SK-N-SH (cell line): ENCODE results near the gene GABRG3. TPM values are rescaled to one million over a fixed set of nuclear protein-coding genes. Genes with fewer than 3 reads are reported as not detected.

Experiments used
- CTCF ChIA-PET: fragments of 300-600, 350-600 bp; formaldehyde crosslinking; extraction: SDS; loops from one replicate; lab custom pipeline; 2021; lab: Yijun Ruan, JAX
- POLR2A ChIA-PET: fragments of 350-600 bp; sonication (Branson Sonifier 250); formaldehyde crosslinking; extraction: SDS; loops from one replicate; lab custom pipeline; 2020; ENCODE audit warnings: antibody characterized with exemption, inconsistent platforms; lab: Yijun Ruan, JAX
- DNase-seq: peaks from one replicate; pipeline ENCODE4 v3.0.0; 2012
- H2AFZ ChIP-seq: fragments of 200-600 bp; sonication (generic); 2 replicates; pipeline ENCODE4 v1.8.1; 2016; ENCODE audit warnings: antibody characterized with exemption, mild to moderate bottlenecking, low read depth
- H3F3A ChIP-seq: fragments of 200-600 bp; sonication (generic); replicated peaks from 2 replicates; pipeline ENCODE3; 2016; ENCODE audit warnings: antibody characterized with exemption, mild to moderate bottlenecking; ENCODE audit not compliant: insufficient read depth
- H3K27ac ChIP-seq, 2 experiments: fragments of 200-500 bp in 1 of 2; fragments of 200-600 bp in 1 of 2; sonication (Bioruptor generic) in 1 of 2; sonication (generic), shearing (Covaris generic) in 1 of 2; 2 replicates each; pipeline versions ENCODE4 v1.5.1 to v1.6.1; 2014 to 2016; ENCODE audit warnings: low read depth in 2 of 2, inconsistent platforms in 1 of 2, low read length in 1 of 2, mild to moderate bottlenecking in 1 of 2, mixed read lengths in 1 of 2
- H3K27me3 ChIP-seq: fragments of 200-600 bp; sonication (generic), shearing (Covaris generic); 2 replicates; pipeline ENCODE4 v1.6.1; 2016; ENCODE audit warnings: mixed run types; ENCODE audit not compliant: insufficient read depth
- H3K36me3 ChIP-seq, 2 experiments: fragments of 200-500 bp in 1 of 2; fragments of 200-600 bp in 1 of 2; sonication (Bioruptor generic) in 1 of 2; sonication (generic) in 1 of 2; replicated peaks in 1 of 2; 2 replicates each; pipeline versions ENCODE3 to v1.5.1; 2014 to 2016; ENCODE audit warnings: low read length in 1 of 2, mild to moderate bottlenecking in 1 of 2; ENCODE audit not compliant: insufficient read depth in 2 of 2, control insufficient read depth in 1 of 2
- H3K4me1 ChIP-seq, 2 experiments: fragments of 200-500 bp in 1 of 2; fragments of 200-600 bp in 1 of 2; sonication (Bioruptor generic) in 1 of 2; sonication (generic), shearing (Covaris generic) in 1 of 2; 2 replicates each; pipeline versions ENCODE4 v1.5.1 to v1.6.1; 2014 to 2016; ENCODE audit warnings: low read depth in 1 of 2, low read length in 1 of 2, mixed run types in 1 of 2; ENCODE audit not compliant: insufficient read depth in 2 of 2, control insufficient read depth in 1 of 2
- H3K4me2 ChIP-seq: fragments of 200-600 bp; sonication (generic), shearing (Covaris generic); 2 replicates; pipeline ENCODE4 v1.6.1; 2017; ENCODE audit warnings: mixed run types
- H3K4me3 ChIP-seq, 2 experiments: fragments of 200-500 bp in 1 of 2; fragments of 200-600 bp in 1 of 2; sonication (Bioruptor generic) in 1 of 2; sonication (generic), shearing (Covaris generic) in 1 of 2; 2 replicates each; pipeline versions ENCODE4 v1.5.1 to v1.8.1; 2014 to 2016; ENCODE audit warnings: low read depth in 2 of 2, inconsistent platforms in 1 of 2, low read length in 1 of 2, mild to moderate bottlenecking in 1 of 2, mixed read lengths in 1 of 2, moderate library complexity in 1 of 2
- H3K79me2 ChIP-seq: fragments of 200-600 bp; sonication (generic); 2 replicates; pipeline ENCODE4 v1.8.1; 2017; ENCODE audit warnings: mild to moderate bottlenecking; ENCODE audit not compliant: insufficient read depth
- H3K9ac ChIP-seq: fragments of 200-600 bp; sonication (generic); 2 replicates; pipeline ENCODE4 v1.6.1; 2017; ENCODE audit warnings: mixed run types
- H3K9me2 ChIP-seq: fragments of 200-600 bp; sonication (generic); 2 replicates; pipeline ENCODE4 v1.6.1; 2017; ENCODE audit warnings: mixed run types
- H3K9me3 ChIP-seq: fragments of 200-600 bp; sonication (generic); 2 replicates; pipeline ENCODE4 v1.6.1; 2017; ENCODE audit warnings: mixed run types, mild to moderate bottlenecking, moderate library complexity
- H4K20me1 ChIP-seq: fragments of 200-600 bp; sonication (generic); 2 replicates; pipeline ENCODE4 v1.6.1; 2017; ENCODE audit warnings: mild to moderate bottlenecking, mixed run types; ENCODE audit not compliant: insufficient read depth
- CHD2 ChIP-seq: fragments of 150-350 bp; IDR thresholded peaks from 2 replicates; pipeline ENCODE4 v1.6.1; 2018; ENCODE audit warnings: low read length; ENCODE audit not compliant: partially characterized antibody
- ELF1 ChIP-seq: IDR thresholded peaks from 2 replicates; pipeline ENCODE4 v1.4.0; 2012
- EZH2phosphoT487 ChIP-seq: fragments of 200-600 bp; sonication (generic); IDR thresholded peaks from 2 replicates; pipeline ENCODE4 v1.6.1; 2017; ENCODE audit warnings: low read depth, mixed run types, mild to moderate bottlenecking, antibody characterized with exemption, moderate library complexity, borderline replicate concordance
- FOSL2 ChIP-seq: IDR thresholded peaks from 2 replicates; pipeline ENCODE4 v1.4.0; 2012; ENCODE audit warnings: low read depth, mild to moderate bottlenecking, moderate library complexity, borderline replicate concordance
- FOXJ3 ChIP-seq: sonication (generic); formaldehyde crosslinking; IDR thresholded peaks from 2 replicates; pipeline ENCODE4 v1.5.1; 2020; ENCODE audit warnings: mild to moderate bottlenecking, missing genetic modification reagents
- FOXM1 ChIP-seq: IDR thresholded peaks from 2 replicates; pipeline ENCODE4 v1.4.0; 2012; ENCODE audit warnings: low read depth, mild to moderate bottlenecking
- GABPA ChIP-seq: IDR thresholded peaks from 2 replicates; pipeline ENCODE4 v1.4.0; 2012; ENCODE audit warnings: low read depth, mild to moderate bottlenecking
- JUND ChIP-seq: IDR thresholded peaks from 2 replicates; pipeline ENCODE4 v1.4.0; 2012
- POLR2AphosphoS5 ChIP-seq: IDR thresholded peaks from 2 replicates; pipeline ENCODE4 v1.6.1; 2012; ENCODE audit warnings: low read depth, low read length
- RAD21 ChIP-seq: IDR thresholded peaks from 2 replicates; pipeline ENCODE4 v1.6.1; 2012; ENCODE audit warnings: mild to moderate bottlenecking, low read length
- RCOR1 ChIP-seq: fragments of 150-350 bp; IDR thresholded peaks from 2 replicates; pipeline ENCODE4 v1.6.1; 2017; ENCODE audit warnings: antibody characterized with exemption, low read length
- RFX5 ChIP-seq: IDR thresholded peaks from 2 replicates; pipeline ENCODE4 v1.6.1; 2012; ENCODE audit warnings: mild to moderate bottlenecking, improper control_type of control experiment, low read length
- RXRA ChIP-seq: IDR thresholded peaks from 2 replicates; pipeline ENCODE4 v1.4.0; 2012; ENCODE audit warnings: low read depth, mild to moderate bottlenecking, borderline replicate concordance
- TEAD4 ChIP-seq: IDR thresholded peaks from 2 replicates; pipeline ENCODE4 v1.4.0; 2012; ENCODE audit warnings: mild to moderate bottlenecking, borderline replicate concordance; ENCODE audit not compliant: insufficient read depth
- WGBS: methylation state at CpG from one replicate; pipeline ENCODE4 v1.1.6; 2017; ENCODE audit warnings: low lambda C conversion rate; 5-methylcytosine and 5-hydroxymethylcytosine counted together
- polyA plus RNA-seq, 3 experiments: library from polyadenylated mRNA; depleted of rRNA; stranded (reverse); fragments of >200 nt; gene quantifications; 2 replicates each; pipeline ENCODE4 v1.2.3, GENCODE V29; 2012
- TF ChIP-seq, protein P1 (sequence below): IDR thresholded peaks from 2 replicates; pipeline ENCODE4 v1.6.1; 2012; ENCODE audit warnings: mild to moderate bottlenecking, low read depth, low read length, moderate library complexity
- TF ChIP-seq, protein P2 (sequence below): IDR thresholded peaks from 2 replicates; pipeline ENCODE4 v1.4.0; 2012; ENCODE audit warnings: low read depth, borderline replicate concordance
- TF ChIP-seq, protein P3 (sequence below): IDR thresholded peaks from 2 replicates; pipeline ENCODE4; 2012
- TF ChIP-seq, protein P4 (sequence below): fragments of 150-350 bp; IDR thresholded peaks from 2 replicates; pipeline ENCODE4 v1.6.1; 2016; ENCODE audit warnings: mild to moderate bottlenecking, low read depth, low read length

Gene GABRG3
- polyA plus RNA-seq, 1 of the 3 experiments (the other 2 are of a cell fraction): not detected

DNA sequence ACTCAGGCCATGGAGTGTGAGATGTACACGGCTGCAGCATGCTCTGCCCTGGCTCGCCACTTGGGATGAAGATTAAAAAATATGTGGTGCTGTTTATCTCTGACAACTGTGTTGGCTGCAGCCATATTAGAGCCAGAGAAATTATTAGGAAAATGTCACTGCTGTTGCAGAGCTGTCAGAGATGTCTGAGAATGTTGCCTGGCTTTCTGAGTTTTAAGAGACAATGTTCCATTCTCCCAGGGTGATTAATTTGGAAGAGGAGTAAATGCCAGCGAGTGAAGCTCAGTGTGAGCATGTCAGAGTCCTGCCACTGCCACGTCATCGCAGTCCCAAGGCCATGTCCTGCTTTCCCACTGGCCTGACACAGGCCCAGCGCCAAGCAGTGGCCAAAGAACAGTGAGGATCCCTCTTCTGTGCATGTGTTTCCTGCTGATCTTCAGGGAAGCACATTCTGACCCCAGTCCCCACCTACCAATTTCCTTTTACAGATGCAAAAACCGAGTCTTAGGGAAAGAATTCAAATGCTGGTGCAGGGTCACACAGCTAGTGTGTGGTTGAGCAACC, 370.9 kb downstream of the GABRG3 start:
- H3K36me3 ChIP-seq: no peaks in the 10 kb centered on the region
- POLR2A ChIA-PET: no interaction called here
- TF ChIP-seq CHD2 (no peak), RAD21 (no peak), FOXM1 (no peak), FOSL2 (no peak), FOXJ3 (CRISPR knock-in tag) (no peak), JUND (no peak), TEAD4 (no peak), GABPA (no peak), RCOR1 (no peak), EZH2phosphoT487 (no peak), RXRA (no peak), ELF1 (no peak), RFX5 (no peak), POLR2AphosphoS5 (no peak)
- TF ChIP-seq, protein P1, sequence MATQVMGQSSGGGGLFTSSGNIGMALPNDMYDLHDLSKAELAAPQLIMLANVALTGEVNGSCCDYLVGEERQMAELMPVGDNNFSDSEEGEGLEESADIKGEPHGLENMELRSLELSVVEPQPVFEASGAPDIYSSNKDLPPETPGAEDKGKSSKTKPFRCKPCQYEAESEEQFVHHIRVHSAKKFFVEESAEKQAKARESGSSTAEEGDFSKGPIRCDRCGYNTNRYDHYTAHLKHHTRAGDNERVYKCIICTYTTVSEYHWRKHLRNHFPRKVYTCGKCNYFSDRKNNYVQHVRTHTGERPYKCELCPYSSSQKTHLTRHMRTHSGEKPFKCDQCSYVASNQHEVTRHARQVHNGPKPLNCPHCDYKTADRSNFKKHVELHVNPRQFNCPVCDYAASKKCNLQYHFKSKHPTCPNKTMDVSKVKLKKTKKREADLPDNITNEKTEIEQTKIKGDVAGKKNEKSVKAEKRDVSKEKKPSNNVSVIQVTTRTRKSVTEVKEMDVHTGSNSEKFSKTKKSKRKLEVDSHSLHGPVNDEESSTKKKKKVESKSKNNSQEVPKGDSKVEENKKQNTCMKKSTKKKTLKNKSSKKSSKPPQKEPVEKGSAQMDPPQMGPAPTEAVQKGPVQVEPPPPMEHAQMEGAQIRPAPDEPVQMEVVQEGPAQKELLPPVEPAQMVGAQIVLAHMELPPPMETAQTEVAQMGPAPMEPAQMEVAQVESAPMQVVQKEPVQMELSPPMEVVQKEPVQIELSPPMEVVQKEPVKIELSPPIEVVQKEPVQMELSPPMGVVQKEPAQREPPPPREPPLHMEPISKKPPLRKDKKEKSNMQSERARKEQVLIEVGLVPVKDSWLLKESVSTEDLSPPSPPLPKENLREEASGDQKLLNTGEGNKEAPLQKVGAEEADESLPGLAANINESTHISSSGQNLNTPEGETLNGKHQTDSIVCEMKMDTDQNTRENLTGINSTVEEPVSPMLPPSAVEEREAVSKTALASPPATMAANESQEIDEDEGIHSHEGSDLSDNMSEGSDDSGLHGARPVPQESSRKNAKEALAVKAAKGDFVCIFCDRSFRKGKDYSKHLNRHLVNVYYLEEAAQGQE: no peak
- TF ChIP-seq, protein P2, sequence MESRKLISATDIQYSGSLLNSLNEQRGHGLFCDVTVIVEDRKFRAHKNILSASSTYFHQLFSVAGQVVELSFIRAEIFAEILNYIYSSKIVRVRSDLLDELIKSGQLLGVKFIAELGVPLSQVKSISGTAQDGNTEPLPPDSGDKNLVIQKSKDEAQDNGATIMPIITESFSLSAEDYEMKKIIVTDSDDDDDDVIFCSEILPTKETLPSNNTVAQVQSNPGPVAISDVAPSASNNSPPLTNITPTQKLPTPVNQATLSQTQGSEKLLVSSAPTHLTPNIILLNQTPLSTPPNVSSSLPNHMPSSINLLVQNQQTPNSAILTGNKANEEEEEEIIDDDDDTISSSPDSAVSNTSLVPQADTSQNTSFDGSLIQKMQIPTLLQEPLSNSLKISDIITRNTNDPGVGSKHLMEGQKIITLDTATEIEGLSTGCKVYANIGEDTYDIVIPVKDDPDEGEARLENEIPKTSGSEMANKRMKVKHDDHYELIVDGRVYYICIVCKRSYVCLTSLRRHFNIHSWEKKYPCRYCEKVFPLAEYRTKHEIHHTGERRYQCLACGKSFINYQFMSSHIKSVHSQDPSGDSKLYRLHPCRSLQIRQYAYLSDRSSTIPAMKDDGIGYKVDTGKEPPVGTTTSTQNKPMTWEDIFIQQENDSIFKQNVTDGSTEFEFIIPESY: no peak
- TF ChIP-seq, protein P3, sequence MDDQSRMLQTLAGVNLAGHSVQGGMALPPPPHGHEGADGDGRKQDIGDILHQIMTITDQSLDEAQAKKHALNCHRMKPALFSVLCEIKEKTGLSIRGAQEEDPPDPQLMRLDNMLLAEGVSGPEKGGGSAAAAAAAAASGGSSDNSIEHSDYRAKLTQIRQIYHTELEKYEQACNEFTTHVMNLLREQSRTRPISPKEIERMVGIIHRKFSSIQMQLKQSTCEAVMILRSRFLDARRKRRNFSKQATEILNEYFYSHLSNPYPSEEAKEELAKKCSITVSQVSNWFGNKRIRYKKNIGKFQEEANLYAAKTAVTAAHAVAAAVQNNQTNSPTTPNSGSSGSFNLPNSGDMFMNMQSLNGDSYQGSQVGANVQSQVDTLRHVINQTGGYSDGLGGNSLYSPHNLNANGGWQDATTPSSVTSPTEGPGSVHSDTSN: no peak
- TF ChIP-seq, protein P4, sequence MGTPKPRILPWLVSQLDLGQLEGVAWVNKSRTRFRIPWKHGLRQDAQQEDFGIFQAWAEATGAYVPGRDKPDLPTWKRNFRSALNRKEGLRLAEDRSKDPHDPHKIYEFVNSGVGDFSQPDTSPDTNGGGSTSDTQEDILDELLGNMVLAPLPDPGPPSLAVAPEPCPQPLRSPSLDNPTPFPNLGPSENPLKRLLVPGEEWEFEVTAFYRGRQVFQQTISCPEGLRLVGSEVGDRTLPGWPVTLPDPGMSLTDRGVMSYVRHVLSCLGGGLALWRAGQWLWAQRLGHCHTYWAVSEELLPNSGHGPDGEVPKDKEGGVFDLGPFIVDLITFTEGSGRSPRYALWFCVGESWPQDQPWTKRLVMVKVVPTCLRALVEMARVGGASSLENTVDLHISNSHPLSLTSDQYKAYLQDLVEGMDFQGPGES: no peak
- TF ChIP-seq, all 33 proteins: peak for 0
- H3K4me3 ChIP-seq: no peak overlapping the region
- no peaks in the 10 kb centered on the region for H3K9me3 ChIP-seq
- H3K4me1 ChIP-seq: peaks cover 0 to 4% of the 10 kb centered on the region in 2 experiments; a peak in 1 of 4 replicates
- H4K20me1 ChIP-seq: no peaks in the 10 kb centered on the region
- no peaks in the 10 kb centered on the region for H3F3A ChIP-seq
- CTCF ChIA-PET: interaction anchor here (0.6 to 2.0 kb wide), 3 partner anchors 12 to 451 kb away, joined by 3 to 5 read pairs (median 3); no protein-coding TSS in a partner anchor
- H3K9ac ChIP-seq: no peak overlapping the region
- no peaks in the 10 kb centered on the region for H3K9me2 ChIP-seq
- no peak for DNase-seq
- no peaks in the 10 kb centered on the region for H3K27me3 ChIP-seq
- WGBS: 33% methylated on average over 7 of the region's 7 CpGs
- no peak overlapping the region for H3K4me2 ChIP-seq
- no peaks in the 10 kb centered on the region for H3K79me2 ChIP-seq
- no peak overlapping the region for H3K27ac ChIP-seq
- no peak overlapping the region for H2AFZ ChIP-seq
